ENCODE measurements around the gene PLCB4. TPM values are rescaled to one million over a fixed set of nuclear protein-coding genes. Genes with fewer than 3 reads are reported as not detected.

PLCB4 gene
- total and polyA plus RNA-seq, 4 experiments from 2014 or later, result not detected

DNA sequence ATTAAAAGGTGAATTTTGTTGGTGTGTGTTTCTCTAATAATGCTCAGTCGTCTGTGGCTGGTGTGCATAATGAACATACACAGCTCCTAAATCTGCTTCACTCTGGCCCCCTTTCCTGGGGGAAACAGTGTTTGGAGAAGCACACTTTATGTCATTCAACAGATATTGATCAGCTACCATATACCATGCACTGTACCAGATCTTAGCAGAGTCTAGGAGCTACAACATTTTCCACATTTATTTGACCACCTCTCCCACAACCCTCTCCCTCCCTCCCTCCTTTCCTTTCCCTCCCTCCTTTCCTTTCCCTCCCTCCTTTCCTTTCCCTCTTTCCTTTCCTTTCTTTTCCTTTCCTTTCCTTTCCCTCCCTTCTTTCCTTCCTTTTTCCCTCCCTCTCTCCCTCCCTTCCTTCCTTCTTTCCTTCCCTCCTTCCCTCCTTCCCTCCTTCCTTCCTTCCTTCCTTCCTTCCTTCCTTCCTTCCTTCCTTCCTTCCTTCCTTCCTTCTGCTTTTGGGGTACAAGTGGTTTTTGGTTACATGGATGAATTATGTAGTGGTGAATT lies 85.7 kb downstream of the PLCB4 start:
- DNase-seq, result no peak
- Mint-ChIP-seq H3K27me3 (no peaks in the 10 kb centered on the region), H3K4me1 (no peaks in the 10 kb centered on the region), H3K27ac (no peak overlapping the region), H3K36me3 (no peaks in the 10 kb centered on the region), H3K9me3 (peaks cover 0 to 24% (median 7%) of the 10 kb centered on the region in 8 donors), H3K4me3 (no peak overlapping the region)
- Histone ChIP-seq H3K9me3 (ENCODE audit: control insufficient read depth in 1 of 2, low read length in 2 of 2) (no peaks in the 10 kb centered on the region), H3K27me3 (ENCODE audit: insufficient read depth, low read length) (no peaks in the 10 kb centered on the region), H3K36me3 (ENCODE audit: insufficient read depth, low read length) (no peaks in the 10 kb centered on the region), H3K27ac (ENCODE audit: low read depth, low read length) (no peak overlapping the region), H3K4me3 (ENCODE audit: low read length in 2 of 2) (no peak overlapping the region), H3K4me1 (ENCODE audit: insufficient read depth, low read length) (no peaks in the 10 kb centered on the region)
- ChIA-PET POLR2A (ENCODE audit: partially characterized antibody) (no interaction called here), CTCF (ENCODE audit: partially characterized antibody) (no interaction called here)
- intact Hi-C loops (cut with micrococcal nuclease), result no loop called here

DNA sequence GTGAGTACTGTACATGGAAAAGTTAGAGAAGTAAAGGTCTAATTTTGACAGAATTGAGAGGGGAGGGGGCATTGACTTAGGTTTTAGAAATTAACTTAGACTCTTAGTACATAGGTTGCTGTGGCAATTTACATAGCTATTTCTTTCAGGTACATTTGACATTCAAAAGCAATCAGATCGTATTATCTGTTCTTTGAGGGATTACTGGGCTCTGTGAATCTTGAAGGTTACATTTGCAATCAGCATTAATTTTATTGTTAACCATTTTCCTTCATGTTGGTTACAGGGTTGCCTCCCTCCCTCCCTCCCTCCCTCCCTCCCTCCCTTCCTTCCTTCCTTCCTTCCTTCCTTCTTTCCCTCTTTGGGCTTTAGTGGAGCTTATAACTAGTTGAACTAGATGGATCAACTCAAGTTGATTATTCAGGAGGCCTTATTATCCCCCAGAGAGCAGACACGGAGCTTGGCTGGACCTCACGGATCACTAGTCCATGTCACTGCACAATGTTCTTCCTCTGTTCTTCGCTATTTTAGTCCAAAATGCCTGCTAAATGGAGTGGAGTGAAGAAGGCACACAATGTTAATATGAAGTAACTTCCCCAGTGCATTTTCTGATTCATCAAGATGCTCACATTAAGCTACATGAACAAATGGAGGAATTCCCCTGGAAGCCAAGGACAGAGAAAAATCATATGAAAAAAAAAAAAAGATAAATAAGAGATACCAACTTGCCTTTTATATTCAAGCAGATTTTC lies 87.8 kb downstream of the PLCB4 start:
- no peaks in the 10 kb centered on the region for H3K4me1 ChIP-seq (ENCODE audit: insufficient read depth, low read length)
- H3K27ac Mint-ChIP-seq, result no peak overlapping the region
- H3K4me3 ChIP-seq (ENCODE audit: low read length in 2 of 2), result no peak overlapping the region
- DNase-seq, result no peak
- H3K9me3 Mint-ChIP-seq, result peaks cover 0 to 21% (median 6%) of the 10 kb centered on the region in 8 donors
- H3K9me3 ChIP-seq (ENCODE audit: control insufficient read depth in 1 of 2, low read length in 2 of 2), result no peaks in the 10 kb centered on the region
- no peaks in the 10 kb centered on the region for H3K36me3 ChIP-seq (ENCODE audit: insufficient read depth, low read length)
- no peak overlapping the region for H3K27ac ChIP-seq (ENCODE audit: low read depth, low read length)
- H3K4me1 Mint-ChIP-seq, result peaks cover 0 to 4% (median 0%) of the 10 kb centered on the region in 4 donors
- CTCF ChIA-PET (ENCODE audit: partially characterized antibody), result interaction anchor here (0.6 kb wide), 1 partner anchor 212 kb away, joined by 3 read pairs; no protein-coding TSS in a partner anchor
- H3K27me3 Mint-ChIP-seq, result no peaks in the 10 kb centered on the region
- no peaks in the 10 kb centered on the region for H3K27me3 ChIP-seq (ENCODE audit: insufficient read depth, low read length)
- POLR2A ChIA-PET (ENCODE audit: partially characterized antibody), result no interaction called here
- intact Hi-C loops (cut with micrococcal nuclease), result no loop called here
- no peak overlapping the region for H3K4me3 Mint-ChIP-seq
- H3K36me3 Mint-ChIP-seq, result no peaks in the 10 kb centered on the region

GRCh38 chr20:9160331-9160730 lies 91.4 kb downstream of the PLCB4 start:
- Mint-ChIP-seq H3K4me3 (no peak overlapping the region), H3K27ac (no peak overlapping the region), H3K4me1 (peaks cover 0 to 4% (median 0%) of the 10 kb centered on the region in 4 donors), H3K27me3 (no peaks in the 10 kb centered on the region), H3K36me3 (no peaks in the 10 kb centered on the region), H3K9me3 (peaks cover 0 to 10% (median 2%) of the 10 kb centered on the region in 8 donors)
- Histone ChIP-seq H3K27ac (ENCODE audit: low read depth, low read length) (no peak overlapping the region), H3K36me3 (ENCODE audit: insufficient read depth, low read length) (no peaks in the 10 kb centered on the region), H3K4me3 (ENCODE audit: low read length in 2 of 2) (no peak overlapping the region), H3K4me1 (ENCODE audit: insufficient read depth, low read length) (no peaks in the 10 kb centered on the region), H3K27me3 (ENCODE audit: insufficient read depth, low read length) (no peaks in the 10 kb centered on the region), H3K9me3 (ENCODE audit: control insufficient read depth in 1 of 2, low read length in 2 of 2) (no peaks in the 10 kb centered on the region)
- DNase-seq, result no peak
- intact Hi-C loops (cut with micrococcal nuclease), result no loop called here
- POLR2A ChIA-PET (ENCODE audit: partially characterized antibody), result no interaction called here
- CTCF ChIA-PET (ENCODE audit: partially characterized antibody), result no interaction called here

DNA sequence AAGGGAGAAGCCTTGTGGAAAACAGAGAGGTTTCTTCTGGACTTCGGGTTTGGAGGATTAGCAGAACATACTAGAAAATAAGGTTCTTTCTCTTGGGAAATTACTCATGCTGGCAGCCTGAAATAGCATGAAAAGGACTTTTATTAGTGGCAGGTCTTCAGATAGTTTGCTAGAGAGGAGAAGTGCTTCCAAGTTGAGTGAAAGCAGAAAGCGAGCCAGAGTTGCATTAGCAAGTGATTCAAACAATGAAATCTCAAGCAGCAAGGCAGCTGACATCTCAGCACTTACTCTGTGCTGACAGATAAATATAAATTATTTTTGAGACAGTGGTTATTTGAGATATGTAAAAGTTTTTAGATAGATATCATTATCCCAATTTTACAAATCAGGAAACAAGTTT lies 91.9 kb downstream of the PLCB4 start:
- Histone ChIP-seq H3K27me3 (ENCODE audit: insufficient read depth, low read length) (no peaks in the 10 kb centered on the region), H3K36me3 (ENCODE audit: insufficient read depth, low read length) (no peaks in the 10 kb centered on the region), H3K4me3 (ENCODE audit: low read length in 2 of 2) (no peak overlapping the region), H3K9me3 (ENCODE audit: control insufficient read depth in 1 of 2, low read length in 2 of 2) (no peaks in the 10 kb centered on the region), H3K4me1 (ENCODE audit: insufficient read depth, low read length) (no peaks in the 10 kb centered on the region), H3K27ac (ENCODE audit: low read depth, low read length) (no peak overlapping the region)
- peaks cover 0 to 8% (median 1%) of the 10 kb centered on the region in 8 donors for H3K9me3 Mint-ChIP-seq
- H3K27ac Mint-ChIP-seq, result no peak overlapping the region
- DNase-seq, result no peak
- H3K27me3 Mint-ChIP-seq, result no peaks in the 10 kb centered on the region
- H3K36me3 Mint-ChIP-seq, result no peaks in the 10 kb centered on the region
- CTCF ChIA-PET (ENCODE audit: partially characterized antibody), result no interaction called here
- POLR2A ChIA-PET (ENCODE audit: partially characterized antibody), result no interaction called here
- intact Hi-C loops (cut with micrococcal nuclease), result no loop called here
- no peak overlapping the region for H3K4me3 Mint-ChIP-seq
- peaks cover 0 to 4% (median 0%) of the 10 kb centered on the region in 4 donors for H3K4me1 Mint-ChIP-seq

- H3K4me1 Mint-ChIP-seq, result peaks cover 0 to 4% (median 0%) of the 10 kb centered on the region in 4 donors
Observed at GRCh38 chr20:9161311-9161710, 92.4 kb downstream of the PLCB4 start.

DNA sequence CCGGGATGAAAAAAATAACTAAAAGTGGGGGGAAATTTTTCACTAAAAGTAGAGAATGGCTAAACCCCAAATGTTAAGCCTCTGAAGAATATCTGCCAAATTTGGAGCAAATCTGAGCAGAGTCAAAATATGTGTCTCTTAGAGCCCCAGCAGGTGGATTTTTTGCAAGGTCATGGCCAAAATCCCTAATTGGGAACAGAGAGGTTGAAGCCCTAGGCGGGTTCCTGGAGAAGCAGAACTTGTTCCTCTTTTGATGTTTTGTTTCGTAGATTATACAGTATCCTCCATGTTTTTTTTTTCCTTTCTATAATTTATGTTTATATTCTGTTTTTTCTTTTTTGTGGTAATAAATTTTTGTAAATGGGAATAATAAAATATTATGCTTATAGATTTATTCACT lies 94.4 kb downstream of the PLCB4 start:
- CTCF ChIA-PET (ENCODE audit: partially characterized antibody), result no interaction called here
- Histone ChIP-seq H3K4me1 (ENCODE audit: insufficient read depth, low read length) (no peaks in the 10 kb centered on the region), H3K36me3 (ENCODE audit: insufficient read depth, low read length) (no peaks in the 10 kb centered on the region), H3K4me3 (ENCODE audit: low read length in 2 of 2) (no peak overlapping the region), H3K9me3 (ENCODE audit: control insufficient read depth in 1 of 2, low read length in 2 of 2) (no peaks in the 10 kb centered on the region), H3K27me3 (ENCODE audit: insufficient read depth, low read length) (no peaks in the 10 kb centered on the region), H3K27ac (ENCODE audit: low read depth, low read length) (no peak overlapping the region)
- peaks cover 0 to 4% (median 0%) of the 10 kb centered on the region in 4 donors for H3K4me1 Mint-ChIP-seq
- no peaks in the 10 kb centered on the region for H3K27me3 Mint-ChIP-seq
- DNase-seq, result no peak
- H3K27ac Mint-ChIP-seq, result no peak overlapping the region
- POLR2A ChIA-PET (ENCODE audit: partially characterized antibody), result no interaction called here
- intact Hi-C loops (cut with micrococcal nuclease), result no loop called here
- H3K36me3 Mint-ChIP-seq, result no peaks in the 10 kb centered on the region
- H3K4me3 Mint-ChIP-seq, result no peak overlapping the region
- H3K9me3 Mint-ChIP-seq, result peaks cover 0 to 3% (median 0%) of the 10 kb centered on the region in 8 donors

More at GRCh38 chr20:9161311-9161710, 92.4 kb downstream of the PLCB4 start:
- Histone ChIP-seq H3K27me3 (ENCODE audit: insufficient read depth, low read length) (no peaks in the 10 kb centered on the region), H3K4me3 (ENCODE audit: low read length in 2 of 2) (no peak overlapping the region), H3K27ac (ENCODE audit: low read depth, low read length) (no peak overlapping the region), H3K36me3 (ENCODE audit: insufficient read depth, low read length) (no peaks in the 10 kb centered on the region), H3K4me1 (ENCODE audit: insufficient read depth, low read length) (no peaks in the 10 kb centered on the region), H3K9me3 (ENCODE audit: control insufficient read depth in 1 of 2, low read length in 2 of 2) (no peaks in the 10 kb centered on the region)
- Mint-ChIP-seq H3K9me3 (peaks cover 0 to 6% (median under 1%) of the 10 kb centered on the region in 8 donors), H3K4me3 (no peak overlapping the region), H3K27ac (no peak overlapping the region), H3K36me3 (no peaks in the 10 kb centered on the region), H3K27me3 (no peaks in the 10 kb centered on the region)
- intact Hi-C loops (cut with micrococcal nuclease), result no loop called here
- POLR2A ChIA-PET (ENCODE audit: partially characterized antibody), result no interaction called here
- CTCF ChIA-PET (ENCODE audit: partially characterized antibody), result no interaction called here
- DNase-seq, result no peak

DNA sequence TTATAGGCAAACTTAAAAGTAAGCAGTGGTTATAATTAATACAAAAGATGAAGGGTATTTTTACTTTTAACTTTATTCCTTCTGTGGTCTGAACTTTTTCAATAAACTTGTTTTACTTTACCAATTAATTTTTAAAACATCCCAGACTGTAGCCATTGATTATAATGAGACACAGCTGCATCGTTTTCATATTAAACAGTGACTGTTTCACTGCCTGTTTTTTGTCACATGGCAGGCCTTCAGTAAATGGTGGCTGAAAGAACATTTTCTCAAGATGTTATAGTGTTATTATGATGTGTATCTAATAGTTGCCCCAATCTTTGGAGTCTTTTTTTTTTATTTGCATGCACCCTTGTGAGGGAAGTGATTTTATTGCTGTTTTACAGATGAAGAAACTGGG lies 95.1 kb downstream of the PLCB4 start:
- H3K27ac ChIP-seq (ENCODE audit: low read depth, low read length), result no peak overlapping the region
- POLR2A ChIA-PET (ENCODE audit: partially characterized antibody), result no interaction called here
- no peaks in the 10 kb centered on the region for H3K27me3 Mint-ChIP-seq
- peaks cover 0 to 5% (median 0%) of the 10 kb centered on the region in 8 donors for H3K9me3 Mint-ChIP-seq
- H3K4me3 Mint-ChIP-seq, result no peak overlapping the region
- no peaks in the 10 kb centered on the region for H3K4me1 ChIP-seq (ENCODE audit: insufficient read depth, low read length)
- H3K27ac Mint-ChIP-seq, result no peak overlapping the region
- peaks cover 0 to 4% (median 0%) of the 10 kb centered on the region in 4 donors for H3K4me1 Mint-ChIP-seq
- no peaks in the 10 kb centered on the region for H3K36me3 ChIP-seq (ENCODE audit: insufficient read depth, low read length)
- no peak for DNase-seq
- H3K4me3 ChIP-seq (ENCODE audit: low read length in 2 of 2), result no peak overlapping the region
- no peaks in the 10 kb centered on the region for H3K27me3 ChIP-seq (ENCODE audit: insufficient read depth, low read length)
- intact Hi-C loops (cut with micrococcal nuclease), result no loop called here
- CTCF ChIA-PET (ENCODE audit: partially characterized antibody), result no interaction called here
- no peaks in the 10 kb centered on the region for H3K36me3 Mint-ChIP-seq
- no peaks in the 10 kb centered on the region for H3K9me3 ChIP-seq (ENCODE audit: control insufficient read depth in 1 of 2, low read length in 2 of 2)
